GM18519 (cell line): ENCODE results near the gene SUSD6.

Experiments used
- ATAC-seq: cut with Tn5 transposase; IDR thresholded peaks from one replicate; pipeline ENCODE4 v1.9.1; 2021; ENCODE audit warnings: mild to moderate bottlenecking, moderate library complexity; ENCODE audit not compliant: unreplicated experiment, low FRiP score

SUSD6 gene

GRCh38 chr14:69611172-69612013 is at the start of gene SUSD6:
Gene SUSD6 (plus strand): TSS chr14:69611596. CDS start chr14:69658593, 46,997 bp downstream.
- ATAC-seq = peak; percentile 36

- no peak for ATAC-seq
Measured at GRCh38 chr14:69561893-69562292, 49.5 kb upstream of the SUSD6 start.

- ATAC-seq = no peak
Measured at GRCh38 chr14:69567563-69567962, 43.8 kb upstream of the SUSD6 start.

GRCh38 chr14:69569859-69570258 is 41.5 kb upstream of the SUSD6 start:
- no peak for ATAC-seq

- no peak for ATAC-seq
Measured at GRCh38 chr14:69570836-69571330, 40.5 kb upstream of the SUSD6 start.

GRCh38 chr14:69571449-69572029 is 39.9 kb upstream of the SUSD6 start:
- no peak for ATAC-seq

- ATAC-seq = no peak
Measured at GRCh38 chr14:69572030-69572840, 39.2 kb upstream of the SUSD6 start.

GRCh38 chr14:69572841-69573135 is 38.6 kb upstream of the SUSD6 start:
- no peak for ATAC-seq

GRCh38 chr14:69573205-69573830 is 38.1 kb upstream of the SUSD6 start:
- no peak for ATAC-seq

GRCh38 chr14:69573831-69574262 is 37.5 kb upstream of the SUSD6 start:
- ATAC-seq = no peak

- ATAC-seq = no peak
Measured at GRCh38 chr14:69574263-69574953, 37.0 kb upstream of the SUSD6 start, which contains the start of gene CCDC177. Gene CCDC177 (minus strand): TSS chr14:69574871. CDS start chr14:69573622, 1,249 bp downstream.

GRCh38 chr14:69574954-69575295 is 36.5 kb upstream of the SUSD6 start:
- no peak for ATAC-seq

- ATAC-seq = no peak
Measured at GRCh38 chr14:69579476-69579875, 31.9 kb upstream of the SUSD6 start.

- ATAC-seq = no peak
Measured at GRCh38 chr14:69580009-69580577, 31.3 kb upstream of the SUSD6 start.

- ATAC-seq = no peak
Measured at GRCh38 chr14:69581316-69581935, 30.0 kb upstream of the SUSD6 start.

- no peak for ATAC-seq
Measured at GRCh38 chr14:69582212-69582611, 29.2 kb upstream of the SUSD6 start.

- ATAC-seq = no peak
Measured at GRCh38 chr14:69582829-69583228, 28.6 kb upstream of the SUSD6 start.

- no peak for ATAC-seq
Measured at GRCh38 chr14:69584389-69584788, 27.0 kb upstream of the SUSD6 start.

GRCh38 chr14:69586404-69586803 is 25.0 kb upstream of the SUSD6 start:
- ATAC-seq = no peak
